ENCODE results near the gene UBASH3B.

GRCh38 chr11:122781378-122782195, 126.1 kb downstream of the UBASH3B start:
- TF ChIP-seq GATA2 (IDR thresholded peaks at IDR 0.05; ENCODE audit: low read depth, low read length), result no peak
- TF ChIP-seq GATA3 (IDR thresholded peaks at IDR 0.05; ENCODE audit: low read depth, low read length), result no peak
